GM10266 (cell line): ENCODE results near the gene RPL14.
"Not testable (repeated sequence)": the region's sequence is repeated elsewhere in the genome, so short reads cannot be mapped to it uniquely, and the experiment has no call there.

Experiments
- DNase-seq: peaks from one replicate; pipeline ENCODE4 v3.0.0; 2012; ENCODE audit errors: extremely low spot score
- TF ChIP-seq, protein P1 (sequence below): IDR thresholded peaks from 2 replicates; pipeline ENCODE4 v1.5.1; 2012; ENCODE audit warnings: mild to moderate bottlenecking, low read depth; ENCODE audit not compliant: control insufficient read depth, insufficient read depth; ENCODE audit errors: missing control alignments

Gene RPL14

DNA sequence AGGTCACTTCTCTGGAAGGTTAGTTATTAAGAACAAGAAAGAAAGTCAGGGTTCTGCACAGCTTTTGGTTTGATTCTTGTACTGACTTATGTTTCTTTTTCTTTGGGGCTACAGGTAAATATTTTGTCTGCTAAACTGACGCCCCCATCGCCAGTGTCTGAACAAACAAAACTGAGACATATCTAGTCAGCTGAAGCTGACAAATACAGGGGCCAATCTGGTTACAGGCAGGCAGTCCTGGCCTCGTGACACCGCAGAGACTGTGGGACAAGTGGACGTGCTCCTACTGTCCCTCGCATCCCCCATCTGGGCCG, 4.6 kb upstream of the RPL14 start:
- TF ChIP-seq, protein P1, sequence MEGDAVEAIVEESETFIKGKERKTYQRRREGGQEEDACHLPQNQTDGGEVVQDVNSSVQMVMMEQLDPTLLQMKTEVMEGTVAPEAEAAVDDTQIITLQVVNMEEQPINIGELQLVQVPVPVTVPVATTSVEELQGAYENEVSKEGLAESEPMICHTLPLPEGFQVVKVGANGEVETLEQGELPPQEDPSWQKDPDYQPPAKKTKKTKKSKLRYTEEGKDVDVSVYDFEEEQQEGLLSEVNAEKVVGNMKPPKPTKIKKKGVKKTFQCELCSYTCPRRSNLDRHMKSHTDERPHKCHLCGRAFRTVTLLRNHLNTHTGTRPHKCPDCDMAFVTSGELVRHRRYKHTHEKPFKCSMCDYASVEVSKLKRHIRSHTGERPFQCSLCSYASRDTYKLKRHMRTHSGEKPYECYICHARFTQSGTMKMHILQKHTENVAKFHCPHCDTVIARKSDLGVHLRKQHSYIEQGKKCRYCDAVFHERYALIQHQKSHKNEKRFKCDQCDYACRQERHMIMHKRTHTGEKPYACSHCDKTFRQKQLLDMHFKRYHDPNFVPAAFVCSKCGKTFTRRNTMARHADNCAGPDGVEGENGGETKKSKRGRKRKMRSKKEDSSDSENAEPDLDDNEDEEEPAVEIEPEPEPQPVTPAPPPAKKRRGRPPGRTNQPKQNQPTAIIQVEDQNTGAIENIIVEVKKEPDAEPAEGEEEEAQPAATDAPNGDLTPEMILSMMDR, result no peak

DNA sequence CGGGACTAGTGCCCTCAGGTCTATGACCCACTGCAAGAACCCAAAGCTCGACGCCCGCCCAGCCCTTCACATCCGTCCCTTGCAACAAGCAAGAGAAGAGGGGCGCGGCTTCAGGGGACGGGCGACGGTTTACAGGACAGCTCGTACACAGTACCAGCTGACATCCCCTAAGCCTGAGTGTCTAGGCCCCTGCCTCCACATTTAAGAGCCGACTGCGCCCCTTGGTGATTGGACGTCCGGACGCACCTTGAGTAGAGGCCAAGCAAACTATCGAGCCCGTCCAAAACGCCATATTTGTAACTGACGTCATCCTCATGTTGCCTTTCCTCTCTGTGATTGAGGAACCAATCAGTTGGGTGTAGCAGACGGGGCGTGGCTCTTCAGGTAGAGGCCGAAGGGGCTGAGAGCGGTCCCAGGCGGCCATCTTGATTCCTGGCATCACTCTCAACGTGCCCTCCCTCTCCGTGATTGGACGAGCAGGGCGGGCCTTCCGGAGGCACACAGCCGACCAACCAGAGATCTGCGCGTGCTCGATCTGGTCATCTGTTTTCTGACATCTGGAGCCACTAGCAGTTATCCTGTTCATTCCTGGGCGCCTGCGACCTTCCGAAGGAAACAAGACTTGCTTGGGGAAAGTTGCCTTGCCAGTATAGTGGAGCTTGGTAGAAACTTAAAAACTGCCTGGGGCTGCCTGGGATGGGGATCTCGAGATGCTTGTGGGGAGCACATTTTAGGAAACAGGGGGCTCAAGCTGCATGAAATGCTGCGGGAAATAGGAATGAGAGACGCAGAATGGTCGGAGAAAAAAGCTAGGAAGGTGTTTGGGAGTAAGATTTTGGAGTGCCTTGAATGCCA, 4.0 kb upstream of the RPL14 start:
- DNase-seq, result peak; percentile 95
- TF ChIP-seq, protein P1, result no peak

More for the DNA sequence above, 4.6 kb upstream of the RPL14 start:
- DNase-seq, result no peak

DNA sequence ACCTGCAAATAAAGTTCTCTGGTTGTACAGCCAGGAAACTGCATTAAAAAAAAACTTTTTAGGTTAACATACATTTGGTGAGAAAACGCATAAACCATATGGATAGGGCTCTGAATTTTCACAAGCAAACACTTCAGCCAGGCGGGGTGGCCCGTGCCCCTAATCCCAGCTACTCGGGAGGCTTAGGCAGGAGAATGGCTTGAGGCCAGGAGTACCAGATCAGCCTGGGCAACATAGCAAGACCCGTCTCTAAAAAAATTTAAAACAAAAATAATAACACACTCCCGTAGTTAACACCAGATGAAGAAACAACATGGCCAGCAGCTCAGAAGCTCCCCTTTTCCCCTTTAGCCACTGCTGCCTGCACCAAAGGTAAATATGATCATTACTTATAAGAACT, 3.2 kb upstream of the RPL14 start:
- TF ChIP-seq, protein P1, result no peak
- DNase-seq, result no peak

DNA sequence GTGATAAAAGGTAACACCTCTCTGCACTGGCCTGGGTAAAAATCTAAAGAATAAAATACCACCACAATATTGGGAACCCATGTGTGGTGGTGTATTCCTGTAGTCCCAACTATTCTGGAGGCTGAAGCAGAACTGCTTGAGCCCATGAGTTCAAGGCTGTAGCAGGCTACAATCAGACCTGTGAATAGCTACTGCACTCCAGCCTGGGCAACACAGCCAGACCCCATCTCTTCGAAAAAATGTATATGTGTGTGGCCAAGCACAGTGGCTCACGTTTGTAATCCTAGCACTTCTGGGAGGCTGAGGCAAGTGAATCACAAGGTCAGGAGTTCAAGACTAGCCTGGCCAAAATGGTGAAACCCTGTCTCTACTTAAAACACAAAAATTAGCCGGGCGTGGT, 1.8 kb upstream of the RPL14 start:
- TF ChIP-seq, protein P1, result no peak
- DNase-seq, result no peak

DNA sequence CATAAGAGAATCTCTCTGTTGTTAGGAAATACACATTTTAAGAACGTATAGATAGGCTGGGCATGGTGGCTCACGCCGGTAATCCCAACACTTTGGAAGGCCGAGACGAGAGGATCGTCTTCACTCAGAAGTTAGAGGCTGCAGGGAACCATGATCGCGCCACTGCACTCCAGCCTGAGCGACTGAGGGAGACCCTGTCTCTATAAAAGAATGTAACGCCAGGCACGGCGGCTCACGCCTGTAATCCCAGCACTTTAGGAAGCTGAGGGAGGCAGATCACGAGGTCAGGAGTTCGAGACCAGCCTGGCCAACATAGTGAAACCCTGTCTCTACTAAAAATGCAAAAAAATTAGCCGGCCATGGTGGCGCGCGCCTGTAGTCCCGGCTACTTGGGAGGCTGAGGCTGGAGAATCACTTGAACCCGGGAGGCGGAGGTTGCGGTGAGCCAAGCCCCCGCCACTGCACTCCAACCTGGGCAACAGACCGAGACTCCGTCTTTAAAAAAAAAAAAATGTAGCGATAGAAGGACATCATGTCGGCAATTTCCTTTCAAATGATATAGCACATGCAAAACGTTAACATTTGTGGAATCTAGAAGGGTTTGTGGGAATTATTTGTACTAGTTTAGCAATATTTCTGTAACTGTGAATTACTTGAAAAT, 730 bp upstream of the RPL14 start:
- no peak for DNase-seq

DNA sequence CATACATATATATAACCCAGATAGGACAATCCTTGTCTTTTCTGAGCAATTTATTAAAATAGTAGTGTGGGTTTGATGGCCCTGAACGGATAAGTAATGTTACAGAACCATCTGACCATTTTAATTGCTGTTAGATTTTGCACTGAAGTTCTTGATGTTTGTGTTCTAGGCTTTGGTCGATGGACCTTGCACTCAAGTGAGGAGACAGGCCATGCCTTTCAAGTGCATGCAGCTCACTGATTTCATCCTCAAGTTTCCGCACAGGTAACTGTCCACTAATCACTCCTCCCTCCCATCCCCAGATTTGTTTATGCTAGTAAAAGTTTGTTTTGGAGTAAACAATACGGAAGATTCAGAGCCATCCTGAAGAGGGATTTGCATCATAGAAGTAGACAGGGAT, 1.3 kb downstream of the RPL14 start:
- TF ChIP-seq, protein P1, result no peak
- DNase-seq, result no peak

More for the DNA sequence above, 730 bp upstream of the RPL14 start:
- TF ChIP-seq, protein P1, result no peak

DNA sequence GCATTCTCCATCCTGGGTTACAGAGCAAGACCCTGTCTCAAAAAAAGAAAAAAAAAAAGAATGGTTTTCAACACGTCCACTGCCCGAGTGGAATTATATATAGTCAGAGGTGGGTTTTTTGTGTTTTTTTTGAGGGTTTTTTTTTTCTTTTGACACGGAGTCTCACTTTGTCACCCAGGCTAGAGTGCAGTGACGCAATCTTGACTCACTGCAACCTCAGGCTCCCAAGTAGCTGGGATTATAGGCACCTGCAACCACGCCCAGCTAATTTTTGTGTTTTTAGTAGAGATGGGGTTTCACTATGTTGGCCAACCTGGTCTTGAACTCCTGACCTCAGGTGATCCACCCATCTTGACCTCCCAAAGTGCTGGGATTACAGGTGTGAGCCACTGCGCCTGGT, 3.3 kb downstream of the RPL14 start:
- not testable (repeated sequence) for DNase-seq

DNA sequence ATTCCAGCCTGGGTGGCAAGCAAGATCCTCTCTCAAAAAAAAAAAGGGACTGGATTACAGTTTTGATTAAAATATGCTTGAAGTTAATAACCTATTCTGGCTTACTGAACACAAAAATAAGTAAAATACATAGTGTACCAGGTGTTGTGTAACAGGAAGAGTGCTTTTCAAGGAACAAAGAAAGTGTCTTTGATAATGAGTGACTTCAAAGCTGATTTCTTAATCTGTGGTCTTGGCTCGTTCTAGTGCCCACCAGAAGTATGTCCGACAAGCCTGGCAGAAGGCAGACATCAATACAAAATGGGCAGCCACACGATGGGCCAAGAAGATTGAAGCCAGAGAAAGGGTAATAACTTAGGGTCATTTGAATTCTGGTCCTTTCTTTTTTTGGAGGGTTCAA, 4.0 kb downstream of the RPL14 start:
- DNase-seq, result no peak
- TF ChIP-seq, protein P1, result no peak

DNA sequence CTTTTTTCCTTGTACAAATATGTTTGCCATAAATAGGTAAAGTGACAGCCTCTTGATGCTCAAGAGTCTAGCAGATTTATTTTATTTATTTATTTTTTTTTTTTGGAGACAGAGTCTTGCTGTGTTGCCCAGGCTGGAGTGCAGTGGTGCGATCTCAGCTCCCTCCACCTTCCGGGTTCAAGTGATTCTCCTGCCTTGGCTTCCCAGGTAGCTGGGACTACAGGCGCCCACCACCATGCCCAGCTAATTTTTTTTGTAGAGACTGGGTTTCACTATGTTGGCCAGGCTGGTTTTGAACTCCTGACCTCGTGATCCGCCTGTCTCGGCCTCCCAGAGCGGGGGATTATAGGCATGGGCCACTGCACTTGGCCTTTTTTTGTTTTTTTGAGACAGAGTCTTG, 5.7 kb downstream of the RPL14 start:
- not testable (repeated sequence) for DNase-seq
